SK-N-SH treated with all-trans-retinoic acid at 6 μM for 48 hours (cell line): ENCODE data around the gene ZNF664.

Experiments
- ARNTL ChIP-seq: fragments of 450-650 bp; formaldehyde crosslinking; IDR thresholded peaks from 2 replicates; pipeline ENCODE4 v1.5.0; 2020; ENCODE audit warnings: low read depth, mild to moderate bottlenecking, moderate library complexity, borderline replicate concordance
- CSDC2 ChIP-seq: fragments of 250-450 bp; sonication (Bioruptor Pico); IDR thresholded peaks from 2 replicates; pipeline ENCODE4 v1.5.0; 2020; ENCODE audit warnings: mild to moderate bottlenecking, moderate library complexity
- ESRRG ChIP-seq: fragments of 250-450 bp; sonication (Bioruptor Pico); IDR thresholded peaks from 2 replicates; pipeline ENCODE4 v1.6.1; 2021; ENCODE audit warnings: mild to moderate bottlenecking
- RARB ChIP-seq: fragments of 250-450 bp; sonication (Bioruptor Pico); IDR thresholded peaks from 2 replicates; pipeline ENCODE4 v1.8.0; 2021; ENCODE audit warnings: mild to moderate bottlenecking, moderate library complexity
- TOX ChIP-seq: fragments of 250-450 bp; sonication (Bioruptor Pico); IDR thresholded peaks from 2 replicates; pipeline ENCODE4 v1.8.0; 2021; ENCODE audit warnings: mild to moderate bottlenecking, moderate library complexity, borderline replicate concordance
- ZC3H10 ChIP-seq: fragments of 250-450 bp; sonication (Bioruptor Pico); IDR thresholded peaks from 2 replicates; pipeline ENCODE4 v1.5.1; 2021; ENCODE audit warnings: mild to moderate bottlenecking, moderate library complexity
- ZFP3 ChIP-seq: fragments of 250-450 bp; sonication (Bioruptor Pico); IDR thresholded peaks from 2 replicates; pipeline ENCODE4 v1.5.0; 2020; ENCODE audit warnings: mild to moderate bottlenecking, moderate library complexity
- ZFP30 ChIP-seq: fragments of 450-650 bp; formaldehyde crosslinking; IDR thresholded peaks from 2 replicates; pipeline ENCODE4 v1.5.0; 2022; ENCODE audit warnings: mild to moderate bottlenecking, moderate library complexity
- ZNF8 ChIP-seq: fragments of 450-650 bp; formaldehyde crosslinking; IDR thresholded peaks from 2 replicates; pipeline ENCODE4 v1.5.0; 2020; ENCODE audit warnings: mild to moderate bottlenecking, moderate library complexity
- TF ChIP-seq, protein P1 (sequence below): fragments of 250-450 bp; sonication (Bioruptor Pico); IDR thresholded peaks from 2 replicates; pipeline ENCODE4 v1.5.1; 2020; ENCODE audit warnings: low read depth, mild to moderate bottlenecking, moderate library complexity
- TF ChIP-seq, protein P2 (sequence below): fragments of 250-450 bp; sonication (Bioruptor Pico); IDR thresholded peaks from 2 replicates; pipeline ENCODE4 v1.8.0; 2020; ENCODE audit warnings: mild to moderate bottlenecking, moderate library complexity, borderline replicate concordance
- TF ChIP-seq, protein P3 (sequence below): fragments of 250-450 bp; sonication (Bioruptor Pico); IDR thresholded peaks from 2 replicates; pipeline ENCODE4 v1.8.0; 2021; ENCODE audit warnings: low read depth, mild to moderate bottlenecking, moderate library complexity, borderline replicate concordance
- TF ChIP-seq, protein P4 (sequence below): fragments of 250-450 bp; sonication (Bioruptor Pico); IDR thresholded peaks from 2 replicates; pipeline ENCODE4 v1.5.1; 2021; ENCODE audit warnings: mild to moderate bottlenecking, moderate library complexity

DNA sequence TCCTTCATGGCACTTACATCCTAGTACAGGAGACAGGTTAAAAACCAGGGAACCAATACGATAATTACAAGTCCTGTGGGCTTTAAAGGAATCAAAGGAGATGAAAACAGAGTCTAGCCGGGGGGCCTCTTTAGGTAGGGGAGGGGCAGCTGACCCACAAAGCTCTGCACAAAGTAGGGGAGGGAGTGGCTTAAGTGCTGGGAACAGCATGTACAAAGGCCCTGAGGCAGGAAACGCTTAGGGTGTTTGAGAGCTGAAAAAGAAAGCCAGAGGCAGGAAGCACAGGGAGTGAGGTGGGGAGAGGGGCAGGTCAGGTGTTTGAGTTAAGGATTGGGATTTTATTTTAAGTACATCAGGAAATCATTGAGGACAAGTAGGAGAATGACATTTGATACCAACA is 37.7 kb downstream of the ZNF664 start:
- TF ChIP-seq ZC3H10 (CRISPR knock-in tag) (no peak), ESRRG (CRISPR knock-in tag) (no peak), ZNF8 (CRISPR knock-in tag) (no peak), TOX (CRISPR knock-in tag) (no peak), ZFP3 (CRISPR knock-in tag) (no peak), RARB (CRISPR knock-in tag) (no peak), CSDC2 (CRISPR knock-in tag) (no peak), ZFP30 (no peak), ARNTL (CRISPR knock-in tag) (no peak)
- TF ChIP-seq, protein P1, sequence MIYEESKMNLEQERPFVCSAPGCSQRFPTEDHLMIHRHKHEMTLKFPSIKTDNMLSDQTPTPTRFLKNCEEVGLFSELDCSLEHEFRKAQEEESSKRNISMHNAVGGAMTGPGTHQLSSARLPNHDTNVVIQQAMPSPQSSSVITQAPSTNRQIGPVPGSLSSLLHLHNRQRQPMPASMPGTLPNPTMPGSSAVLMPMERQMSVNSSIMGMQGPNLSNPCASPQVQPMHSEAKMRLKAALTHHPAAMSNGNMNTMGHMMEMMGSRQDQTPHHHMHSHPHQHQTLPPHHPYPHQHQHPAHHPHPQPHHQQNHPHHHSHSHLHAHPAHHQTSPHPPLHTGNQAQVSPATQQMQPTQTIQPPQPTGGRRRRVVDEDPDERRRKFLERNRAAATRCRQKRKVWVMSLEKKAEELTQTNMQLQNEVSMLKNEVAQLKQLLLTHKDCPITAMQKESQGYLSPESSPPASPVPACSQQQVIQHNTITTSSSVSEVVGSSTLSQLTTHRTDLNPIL (CRISPR knock-in tag): no peak
- TF ChIP-seq, protein P2, sequence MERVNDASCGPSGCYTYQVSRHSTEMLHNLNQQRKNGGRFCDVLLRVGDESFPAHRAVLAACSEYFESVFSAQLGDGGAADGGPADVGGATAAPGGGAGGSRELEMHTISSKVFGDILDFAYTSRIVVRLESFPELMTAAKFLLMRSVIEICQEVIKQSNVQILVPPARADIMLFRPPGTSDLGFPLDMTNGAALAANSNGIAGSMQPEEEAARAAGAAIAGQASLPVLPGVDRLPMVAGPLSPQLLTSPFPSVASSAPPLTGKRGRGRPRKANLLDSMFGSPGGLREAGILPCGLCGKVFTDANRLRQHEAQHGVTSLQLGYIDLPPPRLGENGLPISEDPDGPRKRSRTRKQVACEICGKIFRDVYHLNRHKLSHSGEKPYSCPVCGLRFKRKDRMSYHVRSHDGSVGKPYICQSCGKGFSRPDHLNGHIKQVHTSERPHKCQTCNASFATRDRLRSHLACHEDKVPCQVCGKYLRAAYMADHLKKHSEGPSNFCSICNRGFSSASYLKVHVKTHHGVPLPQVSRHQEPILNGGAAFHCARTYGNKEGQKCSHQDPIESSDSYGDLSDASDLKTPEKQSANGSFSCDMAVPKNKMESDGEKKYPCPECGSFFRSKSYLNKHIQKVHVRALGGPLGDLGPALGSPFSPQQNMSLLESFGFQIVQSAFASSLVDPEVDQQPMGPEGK (CRISPR knock-in tag): no peak
- TF ChIP-seq, protein P3, sequence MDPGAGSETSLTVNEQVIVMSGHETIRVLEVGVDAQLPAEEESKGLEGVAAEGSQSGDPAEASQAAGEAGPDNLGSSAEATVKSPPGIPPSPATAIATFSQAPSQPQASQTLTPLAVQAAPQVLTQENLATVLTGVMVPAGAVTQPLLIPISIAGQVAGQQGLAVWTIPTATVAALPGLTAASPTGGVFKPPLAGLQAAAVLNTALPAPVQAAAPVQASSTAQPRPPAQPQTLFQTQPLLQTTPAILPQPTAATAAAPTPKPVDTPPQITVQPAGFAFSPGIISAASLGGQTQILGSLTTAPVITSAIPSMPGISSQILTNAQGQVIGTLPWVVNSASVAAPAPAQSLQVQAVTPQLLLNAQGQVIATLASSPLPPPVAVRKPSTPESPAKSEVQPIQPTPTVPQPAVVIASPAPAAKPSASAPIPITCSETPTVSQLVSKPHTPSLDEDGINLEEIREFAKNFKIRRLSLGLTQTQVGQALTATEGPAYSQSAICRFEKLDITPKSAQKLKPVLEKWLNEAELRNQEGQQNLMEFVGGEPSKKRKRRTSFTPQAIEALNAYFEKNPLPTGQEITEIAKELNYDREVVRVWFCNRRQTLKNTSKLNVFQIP (CRISPR knock-in tag): no peak
- TF ChIP-seq, protein P4, sequence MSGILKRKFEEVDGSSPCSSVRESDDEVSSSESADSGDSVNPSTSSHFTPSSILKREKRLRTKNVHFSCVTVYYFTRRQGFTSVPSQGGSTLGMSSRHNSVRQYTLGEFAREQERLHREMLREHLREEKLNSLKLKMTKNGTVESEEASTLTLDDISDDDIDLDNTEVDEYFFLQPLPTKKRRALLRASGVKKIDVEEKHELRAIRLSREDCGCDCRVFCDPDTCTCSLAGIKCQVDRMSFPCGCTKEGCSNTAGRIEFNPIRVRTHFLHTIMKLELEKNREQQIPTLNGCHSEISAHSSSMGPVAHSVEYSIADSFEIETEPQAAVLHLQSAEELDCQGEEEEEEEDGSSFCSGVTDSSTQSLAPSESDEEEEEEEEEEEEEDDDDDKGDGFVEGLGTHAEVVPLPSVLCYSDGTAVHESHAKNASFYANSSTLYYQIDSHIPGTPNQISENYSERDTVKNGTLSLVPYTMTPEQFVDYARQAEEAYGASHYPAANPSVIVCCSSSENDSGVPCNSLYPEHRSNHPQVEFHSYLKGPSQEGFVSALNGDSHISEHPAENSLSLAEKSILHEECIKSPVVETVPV (CRISPR knock-in tag): no peak
